ENCODE measurements around the gene CCM2. TPM values are rescaled to one million over a fixed set of nuclear protein-coding genes. Genes with fewer than 3 reads are reported as not detected.

The CCM2 gene
- total RNA-seq, 1 donor from 2014 or later = 89.0 TPM

GRCh38 chr7:45122975-45123860 lies 123.2 kb downstream of the CCM2 start:
- CTCF ChIA-PET = interaction anchor here (1.5 kb wide), 1 partner anchor 13 kb away, joined by 6 read pairs; no protein-coding TSS in a partner anchor
- Mint-ChIP-seq H3K36me3 (ENCODE audit: low read depth) (no peaks in the 10 kb centered on the region), H3K9me3 (no peaks in the 10 kb centered on the region), H3K27ac (no peak overlapping the region), H3K4me1 (peaks cover 10% of the 10 kb centered on the region), H3K4me3 (no peak overlapping the region), H3K27me3 (peaks cover 5% of the 10 kb centered on the region)
- intact Hi-C loops (cut with micrococcal nuclease) = no loop called here
- DNase-seq = no peak
- no peak for ATAC-seq (ENCODE audit: low read depth)
- POLR2A ChIA-PET = interaction anchor here (0.6 kb wide), 1 partner anchor 272 kb away, joined by 3 read pairs; no protein-coding TSS in a partner anchor
- TF ChIP-seq CTCF (IDR thresholded peaks at IDR 0.05) = no peak

- TF ChIP-seq CTCF (IDR thresholded peaks at IDR 0.05) = no peak
- intact Hi-C loops (cut with micrococcal nuclease) = no loop called here
- H3K9me3 Mint-ChIP-seq = no peaks in the 10 kb centered on the region
- DNase-seq (no peak), ATAC-seq (ENCODE audit: low read depth) (no peak)
- no peaks in the 10 kb centered on the region for H3K36me3 Mint-ChIP-seq (ENCODE audit: low read depth)
- ChIA-PET POLR2A (interaction anchor here (0.5 kb wide), 1 partner anchor 167 kb away, joined by 5 read pairs; no protein-coding TSS in a partner anchor), CTCF (no interaction called here)
- H3K27ac Mint-ChIP-seq = no peak overlapping the region
- no peaks in the 10 kb centered on the region for H3K27me3 Mint-ChIP-seq
- H3K4me3 Mint-ChIP-seq = no peak overlapping the region
- peaks cover 10% of the 10 kb centered on the region for H3K4me1 Mint-ChIP-seq
Observed at GRCh38 chr7:45123913-45124710, 124.1 kb downstream of the CCM2 start.

- no peak overlapping the region for H3K27ac Mint-ChIP-seq
- H3K27me3 Mint-ChIP-seq = no peaks in the 10 kb centered on the region
- H3K4me1 Mint-ChIP-seq = peaks cover 10% of the 10 kb centered on the region
- CTCF ChIA-PET = no interaction called here
- TF ChIP-seq CTCF (IDR thresholded peaks at IDR 0.05) = no peak
- ATAC-seq (ENCODE audit: low read depth) = no peak
- H3K9me3 Mint-ChIP-seq = no peaks in the 10 kb centered on the region
- no peak overlapping the region for H3K4me3 Mint-ChIP-seq
- POLR2A ChIA-PET = no interaction called here
- no peak for DNase-seq
- intact Hi-C loops (cut with micrococcal nuclease) = no loop called here
- no peaks in the 10 kb centered on the region for H3K36me3 Mint-ChIP-seq (ENCODE audit: low read depth)
Observed at GRCh38 chr7:45125193-45125904, 125.3 kb downstream of the CCM2 start.

Other genes with a start within 250 kb of the CCM2 start
- 1,411 and 1,534 TPM in 2 replicates for gene PPIA, start 203.5 kb upstream of the CCM2 start, total RNA-seq
- 111 and 115 TPM in 2 replicates for gene H2AZ2, start 152.1 kb upstream of the CCM2 start, total RNA-seq
- 21.3 and 23.8 TPM in 2 replicates for gene PURB, start 114.7 kb upstream of the CCM2 start, total RNA-seq
- gene MYO1G, start 21.2 kb upstream of the CCM2 start, total RNA-seq = 143 and 154 TPM in 2 replicates
- 0.33 and 0.93 TPM in 2 replicates for gene NACAD, start 88.8 kb downstream of the CCM2 start, total RNA-seq
- 109 and 128 TPM in 2 replicates for gene TBRG4, start 111.5 kb downstream of the CCM2 start, total RNA-seq
- not detected in 2 replicates for gene RAMP3, start 157.6 kb downstream of the CCM2 start, total RNA-seq

All from activated B cell treated with CpG ODN at 0.5 μM for 24 hours (primary cell).